GM18508 (cell line): ENCODE measurements around the gene THOC1.
"Not testable (repeated sequence)": the region's sequence is repeated elsewhere in the genome, so short reads cannot be mapped to it uniquely, and the experiment has no call there.

Experiments used
- ATAC-seq: cut with Tn5 transposase; IDR thresholded peaks from one replicate; pipeline ENCODE4 v1.9.1; 2021; ENCODE audit warnings: moderate number of reproducible peaks; ENCODE audit not compliant: insufficient read depth, unreplicated experiment

Gene THOC1, protein sequence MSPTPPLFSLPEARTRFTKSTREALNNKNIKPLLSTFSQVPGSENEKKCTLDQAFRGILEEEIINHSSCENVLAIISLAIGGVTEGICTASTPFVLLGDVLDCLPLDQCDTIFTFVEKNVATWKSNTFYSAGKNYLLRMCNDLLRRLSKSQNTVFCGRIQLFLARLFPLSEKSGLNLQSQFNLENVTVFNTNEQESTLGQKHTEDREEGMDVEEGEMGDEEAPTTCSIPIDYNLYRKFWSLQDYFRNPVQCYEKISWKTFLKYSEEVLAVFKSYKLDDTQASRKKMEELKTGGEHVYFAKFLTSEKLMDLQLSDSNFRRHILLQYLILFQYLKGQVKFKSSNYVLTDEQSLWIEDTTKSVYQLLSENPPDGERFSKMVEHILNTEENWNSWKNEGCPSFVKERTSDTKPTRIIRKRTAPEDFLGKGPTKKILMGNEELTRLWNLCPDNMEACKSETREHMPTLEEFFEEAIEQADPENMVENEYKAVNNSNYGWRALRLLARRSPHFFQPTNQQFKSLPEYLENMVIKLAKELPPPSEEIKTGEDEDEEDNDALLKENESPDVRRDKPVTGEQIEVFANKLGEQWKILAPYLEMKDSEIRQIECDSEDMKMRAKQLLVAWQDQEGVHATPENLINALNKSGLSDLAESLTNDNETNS

DNA sequence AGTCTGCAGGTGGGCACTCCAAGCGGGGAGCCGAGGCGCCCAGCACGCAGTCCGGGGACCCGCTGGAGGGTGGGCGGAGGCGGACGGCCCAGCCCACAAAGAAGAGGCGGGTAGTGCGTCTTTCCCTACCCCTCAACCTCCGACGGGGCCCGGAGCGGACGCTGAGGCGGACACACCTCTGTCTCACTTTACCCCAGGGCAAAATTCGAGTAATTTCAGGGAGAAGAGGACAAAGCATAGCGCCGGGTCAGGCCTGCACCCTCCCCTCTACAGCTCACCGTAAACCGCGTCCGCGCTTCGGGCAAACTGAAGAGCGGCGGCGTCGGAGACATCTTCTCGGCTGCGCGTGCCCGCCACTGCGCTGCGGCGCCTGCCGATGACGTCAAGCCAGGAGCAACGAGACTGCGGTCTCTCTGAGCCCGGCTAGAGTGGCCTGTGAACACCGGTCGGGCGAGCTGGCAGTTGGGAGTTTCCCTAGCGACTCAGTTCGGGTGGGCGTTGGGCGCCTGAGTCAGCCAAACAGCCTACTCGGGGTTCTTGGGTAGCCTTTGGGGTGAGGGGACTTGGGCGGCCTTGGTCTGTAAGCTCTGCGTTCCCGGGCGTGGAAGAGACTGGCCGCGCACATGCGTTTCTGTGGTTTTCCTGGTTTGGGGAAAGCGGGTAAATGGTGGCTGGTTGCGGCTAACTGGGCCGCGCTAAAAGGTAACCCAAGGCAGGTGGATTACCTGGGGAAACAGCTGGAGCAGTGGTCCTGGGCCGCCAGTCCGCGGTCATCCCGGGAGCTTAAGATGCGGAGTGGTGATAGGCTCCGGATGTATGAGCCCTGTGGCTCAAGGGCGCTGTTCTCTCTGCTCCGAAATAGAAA lies at the start of gene THOC1:
Gene THOC1, minus strand, starts transcription at position 360 of the 865 bp plus-strand sequence. Its CDS starts 28 bp downstream, at position 332.
- peak; percentile 85 for ATAC-seq

DNA sequence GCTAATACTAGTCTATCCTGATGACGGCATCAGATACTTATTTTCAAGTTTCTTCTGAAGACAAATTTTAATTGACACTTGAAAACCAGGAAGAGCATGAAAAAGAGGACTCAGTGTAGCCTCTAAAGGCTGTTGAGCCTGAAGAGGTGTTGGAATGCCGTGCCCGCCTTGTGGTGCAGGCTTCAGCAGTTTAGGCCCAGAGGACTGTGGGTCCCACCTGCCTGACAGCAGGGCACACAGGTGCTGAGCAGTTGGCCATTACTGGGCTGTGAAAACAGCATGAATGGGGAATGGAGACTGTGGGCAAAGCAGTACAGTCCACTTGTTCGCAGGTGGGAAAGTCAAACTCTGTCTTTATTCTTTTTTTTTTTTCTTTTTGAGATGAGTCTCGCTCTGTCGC lies 49.8 kb upstream of the THOC1 start:
- ATAC-seq: no peak

DNA sequence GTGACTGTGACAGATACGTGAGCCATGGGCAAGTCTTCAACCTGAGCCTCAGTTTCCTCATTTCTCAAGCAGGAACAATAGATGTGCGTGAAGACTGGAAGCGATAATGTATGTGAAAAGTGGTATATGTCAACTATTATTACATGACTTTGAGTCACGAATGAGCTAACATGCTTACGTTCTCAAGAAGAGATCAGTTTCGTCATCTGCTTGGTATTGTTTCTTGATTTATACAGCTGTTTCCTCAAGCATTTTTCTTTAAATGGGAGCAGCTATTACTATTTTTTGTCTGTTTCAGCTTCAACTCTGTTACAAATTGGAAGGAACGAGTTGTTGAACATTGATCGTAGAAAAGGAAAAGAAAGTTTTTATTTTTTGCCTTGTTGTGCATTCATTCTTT lies 48.5 kb upstream of the THOC1 start:
- ATAC-seq: no peak

DNA sequence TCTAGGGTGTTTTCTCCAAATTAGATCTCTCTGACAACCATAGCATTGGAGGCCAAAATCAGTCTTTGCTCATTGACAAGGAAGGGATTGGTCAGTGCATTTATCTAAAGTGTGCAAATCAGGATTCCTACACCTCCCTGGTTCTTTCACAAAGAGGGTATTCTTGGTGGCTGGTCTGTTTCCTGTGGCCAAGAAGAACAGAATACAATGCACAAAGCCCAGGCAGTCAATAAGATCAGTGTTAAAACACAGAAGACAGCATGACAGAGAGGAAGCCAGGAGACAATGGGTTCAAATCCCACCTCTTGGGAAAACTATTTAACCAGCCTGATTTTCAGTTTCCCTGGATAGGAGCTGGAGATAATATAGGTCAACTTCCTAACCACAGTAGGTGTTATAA lies 46.1 kb upstream of the THOC1 start:
- no peak for ATAC-seq

DNA sequence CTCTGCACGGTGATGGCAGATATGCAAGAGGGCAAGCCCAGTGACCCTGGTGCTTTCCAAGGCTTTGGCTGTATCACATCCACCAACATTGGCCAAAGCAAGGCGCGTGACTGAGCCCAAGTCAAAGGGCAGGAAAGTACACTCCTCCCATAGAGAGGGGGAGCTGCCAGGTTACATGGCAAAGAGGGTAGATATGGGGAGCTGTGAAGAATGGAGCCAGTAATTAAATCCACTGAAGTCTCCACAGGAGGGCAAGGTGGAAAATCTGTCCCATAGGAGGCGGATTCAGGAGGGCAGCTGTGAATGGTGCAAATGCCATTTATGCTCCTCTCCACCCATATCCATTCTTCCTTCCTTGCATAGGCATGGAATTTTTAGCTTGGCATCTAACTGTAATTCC lies 44.6 kb upstream of the THOC1 start:
- ATAC-seq: no peak

DNA sequence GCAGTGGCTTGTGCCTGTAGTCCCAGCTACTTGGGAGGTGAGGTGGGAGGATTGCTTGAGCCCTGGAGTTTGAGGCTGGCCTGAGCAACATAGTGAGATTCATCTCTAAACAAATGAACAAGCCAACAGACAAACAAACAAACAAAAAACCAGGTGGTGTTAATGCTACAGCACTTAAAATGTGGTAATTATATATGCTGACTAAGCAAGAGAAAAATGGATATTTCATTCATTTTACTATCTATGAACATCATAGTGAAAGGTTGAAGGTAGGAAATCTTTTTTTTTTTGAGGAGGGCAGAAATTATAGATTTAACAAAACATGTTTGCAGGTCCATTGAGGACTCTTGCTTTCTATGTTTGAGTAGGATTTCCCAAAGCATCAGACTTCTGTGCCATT lies 42.2 kb upstream of the THOC1 start:
- no peak for ATAC-seq

DNA sequence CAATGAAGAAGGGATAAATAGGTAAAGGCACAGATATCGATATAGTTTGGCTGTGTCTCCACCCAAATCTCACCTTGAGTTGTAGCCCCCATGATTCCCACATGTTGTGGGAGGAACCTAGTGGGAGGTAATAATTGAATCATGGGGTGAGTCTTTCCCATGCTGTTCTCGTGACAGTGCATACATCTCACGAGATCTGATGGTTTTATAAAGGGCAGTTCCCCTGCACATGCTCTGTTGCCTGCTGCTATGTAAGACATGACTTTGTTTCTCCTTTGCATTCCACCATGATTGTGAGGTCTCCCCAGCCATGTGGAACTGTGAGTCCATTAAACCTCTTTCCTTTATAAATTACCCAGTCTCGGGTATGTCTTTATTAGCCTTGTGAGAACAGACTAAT lies 40.2 kb upstream of the THOC1 start:
- ATAC-seq: not testable (repeated sequence)

DNA sequence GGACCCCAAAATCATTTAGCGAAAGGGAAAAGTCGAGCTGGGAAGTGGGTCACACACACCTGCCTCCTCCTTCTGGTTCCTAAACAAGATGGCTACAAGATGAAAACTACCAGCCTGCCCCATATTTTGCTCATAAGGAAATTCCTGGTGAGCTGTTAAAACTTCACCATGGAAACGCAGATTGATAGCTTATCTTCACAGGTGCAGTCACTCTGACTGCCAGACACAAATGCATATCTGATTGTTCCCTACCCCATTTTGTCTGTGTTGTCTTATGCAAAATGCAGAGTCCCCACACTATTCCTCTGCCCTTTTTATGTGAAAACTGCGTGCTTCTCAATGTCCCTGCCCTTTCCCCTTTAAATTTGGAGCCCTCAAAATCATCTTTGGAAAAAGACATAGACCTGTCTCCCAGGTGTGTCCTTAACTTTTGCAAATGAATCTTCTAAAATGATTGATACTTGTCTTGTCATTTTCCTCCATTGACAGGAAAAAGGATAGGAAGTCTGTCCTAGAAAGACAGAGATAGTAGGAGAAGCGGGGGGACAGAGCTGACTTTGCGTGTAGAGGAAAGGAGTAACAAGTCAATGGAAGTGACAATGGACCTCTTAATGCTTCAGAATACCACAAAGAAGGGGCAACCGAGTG lies 38.9 kb upstream of the THOC1 start:
- ATAC-seq: no peak

DNA sequence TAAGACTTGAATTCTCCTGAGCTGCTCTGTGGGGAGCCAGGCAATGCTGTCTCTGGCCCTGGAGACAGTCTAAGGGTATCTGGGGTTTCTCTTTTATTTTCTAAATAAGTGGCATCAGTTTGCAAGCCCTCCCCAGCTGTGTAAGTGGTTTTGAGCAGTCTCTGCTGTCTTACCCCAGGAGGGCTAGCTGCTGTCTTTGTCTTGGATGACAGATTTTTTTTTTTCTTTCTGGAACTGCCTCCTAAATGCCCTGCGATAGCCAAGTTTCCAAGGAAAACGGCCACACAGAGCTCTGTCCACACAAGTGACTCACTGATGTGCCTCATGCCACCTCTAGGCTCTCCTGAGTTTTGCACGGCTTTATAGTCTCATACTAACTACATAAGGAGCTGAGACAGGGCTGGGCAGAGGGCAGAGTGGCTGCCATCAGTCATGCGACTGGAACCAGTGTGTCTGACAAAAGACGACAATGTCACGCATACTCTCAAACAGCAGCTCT lies 37.2 kb upstream of the THOC1 start:
- ATAC-seq: no peak

DNA sequence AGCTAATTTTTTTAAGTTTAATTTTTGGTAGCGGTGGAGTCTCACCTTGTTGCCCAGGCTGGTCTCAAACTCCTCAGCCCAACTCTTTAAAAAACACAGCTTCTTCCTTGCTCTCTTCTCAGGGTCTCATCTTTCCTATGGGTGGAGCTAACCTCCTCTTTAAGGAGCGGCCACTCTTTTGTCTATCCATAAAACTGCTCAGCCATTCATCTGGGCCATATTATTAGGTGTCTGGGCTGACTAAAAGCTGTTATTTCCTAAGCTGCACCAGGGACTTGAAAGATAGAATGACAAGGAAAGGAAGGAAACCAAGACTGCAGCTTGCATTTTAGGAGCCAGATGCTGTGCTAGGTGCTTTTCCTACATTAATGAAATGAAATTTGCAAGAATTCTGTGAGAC lies 35.8 kb upstream of the THOC1 start:
- ATAC-seq: no peak

DNA sequence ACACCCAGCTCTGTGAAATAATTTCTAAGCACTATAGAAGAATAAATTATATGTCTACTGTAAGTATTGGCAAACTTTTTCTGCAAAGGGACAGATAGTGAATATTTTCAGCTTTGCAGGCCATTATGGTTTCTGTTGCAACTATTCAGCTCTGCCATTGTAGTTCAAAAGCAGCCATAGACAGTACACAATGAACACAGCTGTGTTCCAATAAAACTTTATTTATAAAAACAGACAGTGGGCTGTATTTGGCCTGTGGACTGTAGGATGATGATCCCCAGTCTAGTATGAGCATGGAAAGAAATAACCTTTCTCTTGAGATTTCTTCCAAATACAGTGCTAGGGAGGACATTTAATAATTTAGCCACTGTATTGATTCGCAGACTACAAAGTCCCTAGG lies 35.2 kb upstream of the THOC1 start:
- ATAC-seq: no peak

DNA sequence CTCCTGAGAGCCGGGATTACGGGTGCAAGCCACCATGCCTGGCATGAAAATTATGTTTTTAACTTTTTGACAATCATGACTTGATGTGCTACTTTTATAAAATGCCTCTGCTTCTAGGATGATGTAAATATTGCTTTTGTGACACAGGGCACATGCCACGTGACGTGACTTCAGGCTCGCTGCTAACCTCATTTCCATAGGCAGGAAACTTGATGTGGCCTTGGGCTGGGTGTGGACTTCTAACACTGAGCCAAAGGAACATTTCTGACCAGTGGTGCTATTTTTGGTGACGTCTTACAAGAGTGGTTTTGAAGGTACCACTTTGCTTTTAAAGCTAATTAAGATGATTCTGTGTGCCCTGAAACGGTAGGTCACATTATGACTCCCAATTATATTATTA lies 34.2 kb upstream of the THOC1 start:
- no peak for ATAC-seq

DNA sequence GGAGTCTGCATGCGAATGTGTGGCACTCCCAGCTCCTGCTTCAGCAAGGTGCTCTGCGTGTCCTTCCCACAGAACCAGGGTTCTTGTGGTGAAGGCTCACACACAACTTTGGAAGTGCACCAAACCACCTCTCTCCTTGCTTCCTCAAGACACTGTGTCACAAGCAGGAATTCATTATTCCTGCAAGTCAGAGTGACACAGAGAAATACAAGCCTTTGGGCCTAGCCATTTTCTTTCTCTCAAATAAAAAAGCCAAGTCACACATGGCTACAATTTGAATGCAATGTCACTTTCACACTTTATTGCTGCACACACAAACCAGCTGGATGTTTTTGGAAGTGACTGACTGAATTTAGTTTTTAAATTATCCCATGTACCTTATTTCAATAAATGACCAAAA lies 30.1 kb upstream of the THOC1 start:
- ATAC-seq: no peak

DNA sequence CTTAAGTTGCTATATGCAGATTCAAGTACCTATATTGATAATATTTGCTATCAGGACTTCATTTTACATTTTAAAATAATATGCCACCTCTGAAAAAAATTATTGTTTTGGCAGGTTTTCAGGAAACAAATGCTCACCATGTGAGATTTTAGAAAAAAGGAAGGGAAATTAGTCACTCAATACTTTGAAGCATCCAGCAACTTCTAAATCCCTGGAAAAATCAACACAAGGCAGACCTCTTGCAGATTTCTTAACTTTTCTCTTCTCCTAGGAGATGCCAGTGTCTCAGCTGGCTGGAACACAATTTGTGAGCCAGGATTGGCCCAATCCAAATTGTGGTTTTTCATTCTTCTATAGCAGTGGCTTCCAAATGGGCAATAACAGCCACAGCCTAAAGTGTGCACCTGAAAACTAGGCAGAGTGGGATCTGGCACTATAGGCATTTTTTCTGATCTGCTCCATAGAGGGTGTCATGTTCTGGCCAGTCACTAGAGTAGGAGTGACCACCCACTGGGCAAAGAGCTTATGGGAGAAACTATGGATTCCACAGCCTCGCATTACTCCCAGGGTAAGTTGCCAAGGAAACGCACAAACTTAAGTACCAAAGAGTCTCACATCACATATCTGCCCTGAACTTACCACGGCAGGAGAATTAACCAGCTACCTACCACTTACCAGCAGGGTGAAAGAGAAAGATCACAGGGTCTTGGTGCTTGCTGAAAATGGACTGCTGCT lies 28.1 kb upstream of the THOC1 start:
- ATAC-seq: no peak

DNA sequence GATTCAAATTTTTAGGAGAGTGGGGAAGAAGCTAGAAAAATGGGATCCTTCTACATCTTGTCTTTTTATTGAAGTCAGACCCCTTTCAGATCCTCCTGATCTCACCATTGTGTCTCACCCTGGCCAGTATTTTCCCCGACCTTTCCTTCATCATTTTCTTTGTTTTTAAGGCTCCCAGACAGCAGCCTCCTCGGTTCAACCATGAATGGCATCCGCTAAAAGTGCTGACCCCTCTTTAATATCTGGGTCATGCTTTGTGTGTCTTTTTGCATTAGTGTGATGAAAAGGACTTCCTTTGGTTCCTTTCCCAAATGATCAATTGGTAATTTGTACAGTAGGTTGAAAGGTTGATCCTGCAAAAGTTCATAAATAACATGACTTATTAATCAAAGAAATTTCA lies 26.7 kb upstream of the THOC1 start:
- ATAC-seq: no peak

DNA sequence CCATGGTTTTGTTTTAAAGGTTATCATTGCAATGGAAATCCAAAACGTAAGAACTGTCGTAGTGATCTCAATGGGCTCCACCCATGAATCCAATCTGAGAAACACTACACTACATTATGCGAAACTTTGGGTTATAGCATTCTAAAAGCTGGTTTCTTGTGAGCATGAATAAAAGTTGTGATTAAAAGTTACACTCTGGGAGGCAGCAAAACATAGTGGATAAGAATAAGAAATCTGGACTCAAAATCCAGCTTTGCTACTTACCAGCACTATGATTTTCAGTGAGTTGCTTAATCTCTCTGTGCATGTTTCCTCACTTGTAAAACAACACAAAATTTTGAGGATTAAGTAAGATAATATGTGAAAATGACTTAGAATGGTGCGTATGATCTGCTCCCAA lies 25.7 kb upstream of the THOC1 start:
- no peak for ATAC-seq

DNA sequence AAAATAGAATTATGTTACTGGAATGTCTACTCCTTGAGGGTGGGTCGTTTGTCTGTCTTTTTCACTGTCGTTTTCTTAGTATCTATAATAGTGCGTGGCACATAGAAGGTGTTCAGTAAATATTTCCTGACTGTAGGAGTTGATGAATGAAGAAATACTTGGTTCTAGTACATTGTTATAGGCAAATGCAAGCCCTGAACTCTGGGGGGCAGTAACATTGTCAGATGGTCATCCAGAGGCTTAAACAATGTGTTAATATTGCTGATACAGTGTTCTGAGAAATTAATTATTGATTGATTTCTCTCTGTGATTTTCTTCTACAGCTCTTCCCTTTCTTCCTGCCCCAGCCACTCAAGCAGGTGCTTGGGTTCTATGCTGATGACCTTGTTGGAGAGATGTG lies 24.4 kb upstream of the THOC1 start:
- ATAC-seq: no peak

DNA sequence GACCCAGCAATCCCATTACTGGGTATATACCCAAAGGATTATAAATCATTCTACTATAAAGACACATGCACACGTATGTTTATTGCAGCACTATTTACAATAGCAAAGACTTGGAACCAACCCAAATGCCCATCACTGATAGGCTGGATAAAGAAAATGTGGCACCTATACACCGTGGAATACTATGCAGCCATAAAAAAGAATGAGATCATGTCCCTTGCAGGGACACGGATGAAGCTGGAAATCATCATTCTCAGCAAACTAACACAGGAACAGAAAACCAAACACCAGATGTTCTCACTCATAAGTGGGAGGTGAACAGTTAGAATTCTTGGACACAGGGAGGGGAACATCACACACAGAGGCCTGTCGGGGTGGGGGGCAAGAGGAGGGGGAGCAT lies 22.1 kb upstream of the THOC1 start:
- not testable (repeated sequence) for ATAC-seq

DNA sequence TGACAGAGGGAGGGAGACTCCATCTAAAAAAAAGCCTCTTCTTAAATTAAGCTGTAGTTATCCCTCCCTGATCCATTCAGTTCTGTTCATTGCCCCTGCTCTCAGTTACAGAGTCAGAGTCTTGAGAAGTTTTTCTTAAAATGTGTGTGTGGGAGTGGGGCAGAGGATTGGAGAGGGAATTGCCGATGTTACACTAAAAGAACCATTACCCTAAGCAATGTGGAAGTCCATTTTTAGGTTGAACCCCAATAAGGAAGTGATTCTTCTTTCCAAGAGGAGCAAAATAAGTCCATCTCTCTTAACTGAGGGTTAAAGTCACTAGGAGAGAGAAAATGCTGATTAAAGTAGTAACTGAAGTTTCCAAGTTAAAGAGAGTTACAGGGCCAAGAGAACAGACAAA lies 21.2 kb upstream of the THOC1 start:
- ATAC-seq: no peak
